Heart right ventricle (tissue), 16 donors: ENCODE measurements around the gene PGBD4. TPM values are rescaled to one million over a fixed set of nuclear protein-coding genes. Genes with fewer than 3 reads are reported as not detected.

Source experiments
- ATAC-seq, 8 donors: fragments of 200-7000 bp; cut with Tn5 transposase; one replicate each; pipeline ENCODE4 v1.9.1; 2020; ENCODE audit warnings: mild to moderate bottlenecking in 8 of 8, moderate library complexity in 8 of 8, moderate number of reproducible peaks in 1 of 8
- DNase-seq, 2 donors: peaks; one replicate each; pipeline ENCODE4 v3.0.0-alpha.2; 2020
- H3K27ac ChIP-seq, 10 donors: fragments of 200-600 bp; sonication (generic) in 2 of 10; one replicate each; pipeline versions ENCODE4 v1.5.0 to v1.8.0; 2020 to 2022; ENCODE audit warnings: mild to moderate bottlenecking in 3 of 10
- H3K27me3 ChIP-seq, 7 donors: fragments of 200-600 bp; one replicate each; pipeline ENCODE4 v1.8.0; 2021 to 2022; ENCODE audit warnings: mild to moderate bottlenecking in 2 of 7
- H3K36me3 ChIP-seq, 9 donors: fragments of 200-600 bp; sonication (generic) in 1 of 9; one replicate each; pipeline versions ENCODE4 v1.5.0 to v1.8.0; 2020 to 2022; ENCODE audit warnings: mild to moderate bottlenecking in 2 of 9
- H3K4me1 ChIP-seq, 9 donors: fragments of 200-600 bp; sonication (generic) in 1 of 9; one replicate each; pipeline versions ENCODE4 v1.5.0 to v1.8.0; 2020 to 2022; ENCODE audit warnings: mild to moderate bottlenecking in 4 of 9
- H3K4me3 ChIP-seq, 10 donors: fragments of 200-600 bp; sonication (generic) in 2 of 10; one replicate each; pipeline versions ENCODE4 v1.5.0 to v1.8.0; 2020 to 2022; ENCODE audit warnings: mild to moderate bottlenecking in 7 of 10, moderate library complexity in 2 of 10
- H3K9me3 ChIP-seq, 11 donors: fragments of 200-600 bp in 10 of 11; sonication (generic) in 2 of 11; one replicate each; pipeline versions ENCODE4 v1.5.0 to v1.8.0; 2013 to 2022; ENCODE audit warnings: mild to moderate bottlenecking in 2 of 11, control low read depth in 1 of 11, moderate library complexity in 1 of 11
- CTCF ChIP-seq, 9 donors: fragments of 200-600 bp; sonication (generic) in 2 of 9; IDR thresholded peaks; one replicate each; pipeline versions ENCODE4 v1.5.0 to v1.8.0; 2021 to 2022; ENCODE audit warnings: antibody characterized with exemption in 9 of 9, mild to moderate bottlenecking in 5 of 9, moderate library complexity in 1 of 9
- WGBS, 2 donors: extraction: QIAGEN DNeasy Blood & Tissue Kit; methylation state at CpG; one replicate each; pipeline ENCODE4 v1.1.7; 2013; ENCODE audit warnings: inconsistent platforms in 1 of 2; 5-methylcytosine and 5-hydroxymethylcytosine counted together
- intact Hi-C, 10 donors: fragments of 100-400 bp; cut with DNase I; formaldehyde crosslinking; loops; one replicate each; pipeline versions ENCODE4 v1.11.1 to v1.14.2; 2022
- polyA plus RNA-seq, 2 donors: library from polyadenylated mRNA; stranded (reverse); fragments of 200-250 nt; gene quantifications; one replicate each; pipeline ENCODE4 v1.2.3, GENCODE V29; 2013
- total RNA-seq, 10 donors: library from RNA; stranded (reverse); fragmentation: NEBNext Ultra II Directional in 3 of 10; extraction: Animal tissue kit (Norgen Biotek cat#: 25700) in 3 of 10; gene quantifications; one replicate each; pipeline versions ENCODE4 v1.2.1 to v1.2.4, GENCODE V29; 2021 to 2023
- donor health status: Arrhythmogenic right ventricular cardiomyopathy.
- donor health status: ischemic (EF 13 %, LVEDD 7.1; RV severe dilation, severe dysfunction).
- donor health status: healthy with polysubstance abuse.
- donor health status: DM: no; HTN: yes; CAD: no.
- donor health status: DM: no; HTN: no; CAD: no.
- donor health status: ischemic (EF 25% LVEDD 6.9; RV normal size, moderate dysfunction).
- donor health status: ischemic (EF 25% LVEDD 5.7; RV mildly dilated, moderate dysfunction).
- donor health status: healthy.
- donor health status: DM: yes; HTN: yes; CAD: no.
- donor health status: Ischemic cardiomyopathy.
- donor health status: ischemic (EF 35%, LVEDD 5.7; RV mildly dilated, moderate dysfunction).
- donor health status: nonischemic (EF 11% LVEDD 7.7; RV severe dilation, severe dysfunction).
- donor health status: DM: yes; HTN: yes; CAD: no.
- donor health status: PGD.
- donor health status: ischemic (EF 29% LVEDD 5.4; RV normal size, mild dysfunction).
- donor health status: nonischemic (EF 23%, LVEDD 6.1; RV moderate dilation, normal function).

The PGBD4 gene
- total and polyA plus RNA-seq, 12 donors, result 0.39 to 2.5 (median 1.8) TPM

GRCh38 chr15:34124651-34125050 lies 22.8 kb downstream of the PGBD4 start:
- ATAC-seq (no peak), DNase-seq (no peak)
- Histone ChIP-seq H3K27ac (no peak overlapping the region), H3K4me1 (no peaks in the 10 kb centered on the region), H3K4me3 (no peak overlapping the region), H3K27me3 (no peaks in the 10 kb centered on the region), H3K36me3 (no peaks in the 10 kb centered on the region), H3K9me3 (no peaks in the 10 kb centered on the region)
- no peak for TF ChIP-seq CTCF (IDR thresholded peaks at IDR 0.05)
- intact Hi-C loops, result no loop called here
- WGBS, 2 donors, result 69 to 73% methylated on average over 4 of the region's 4 CpGs

- Histone ChIP-seq H3K27me3 (no peaks in the 10 kb centered on the region), H3K27ac (no peak overlapping the region), H3K4me1 (no peaks in the 10 kb centered on the region), H3K4me3 (no peak overlapping the region), H3K9me3 (no peaks in the 10 kb centered on the region), H3K36me3 (no peaks in the 10 kb centered on the region)
- DNase-seq (no peak), ATAC-seq (no peak)
- 80 to 84% methylated on average over 1 of the region's 1 CpG for WGBS, 2 donors
- no peak for TF ChIP-seq CTCF (IDR thresholded peaks at IDR 0.05)
- intact Hi-C loops, result no loop called here
Observed at GRCh38 chr15:34125945-34126344, 24.1 kb downstream of the PGBD4 start.

GRCh38 chr15:34126522-34126921 lies 24.6 kb downstream of the PGBD4 start:
- Histone ChIP-seq H3K27ac (no peak overlapping the region), H3K36me3 (no peaks in the 10 kb centered on the region), H3K9me3 (no peaks in the 10 kb centered on the region), H3K4me3 (no peak overlapping the region), H3K27me3 (no peaks in the 10 kb centered on the region), H3K4me1 (no peaks in the 10 kb centered on the region)
- intact Hi-C loops, result no loop called here
- no peak for DNase-seq
- no peak for TF ChIP-seq CTCF (IDR thresholded peaks at IDR 0.05)
- ATAC-seq, result no peak

GRCh38 chr15:34128898-34129297 lies 27.0 kb downstream of the PGBD4 start:
- intact Hi-C loops, result no loop called here
- TF ChIP-seq CTCF (IDR thresholded peaks at IDR 0.05), result no peak
- ATAC-seq (no peak), DNase-seq (no peak)
- Histone ChIP-seq H3K4me1 (no peaks in the 10 kb centered on the region), H3K27ac (no peak overlapping the region), H3K9me3 (no peaks in the 10 kb centered on the region), H3K36me3 (peaks cover 0 to 2% (median 0%) of the 10 kb centered on the region in 9 donors), H3K4me3 (no peak overlapping the region), H3K27me3 (no peaks in the 10 kb centered on the region)
- 49% methylated on average over 2 of the region's 2 CpGs for WGBS, 2 donors

GRCh38 chr15:34132881-34133280 lies 31.0 kb downstream of the PGBD4 start:
- Histone ChIP-seq H3K27ac (no peak overlapping the region), H3K4me1 (no peaks in the 10 kb centered on the region), H3K36me3 (peaks cover 0 to 16% (median 0%) of the 10 kb centered on the region in 9 donors), H3K9me3 (no peaks in the 10 kb centered on the region), H3K4me3 (no peak overlapping the region), H3K27me3 (no peaks in the 10 kb centered on the region)
- DNase-seq (no peak), ATAC-seq (no peak)
- 93 to 97% methylated on average over 1 of the region's 1 CpG for WGBS, 2 donors
- intact Hi-C loops, result no loop called here
- no peak for TF ChIP-seq CTCF (IDR thresholded peaks at IDR 0.05)
